RWPE2 (cell line): ENCODE data around the gene FAXDC2.
A peak's percentile ranks its signal among the peaks of the same experiment; 100 is the strongest.

Experiments
- ATAC-seq: fragments of 200-7000 bp; cut with Tn5 transposase; 3 replicates; pipeline ENCODE4 v1.9.1; 2021; ENCODE audit warnings: low read depth
- DNase-seq: peaks from one replicate; pipeline ENCODE4 v3.0.0-alpha.2; 2020; ENCODE audit warnings: low spot score
- H3K27ac ChIP-seq: fragments of 450-650 bp; 2 replicates; pipeline ENCODE4 v1.5.1; 2017; ENCODE audit warnings: mild to moderate bottlenecking; ENCODE audit not compliant: poor library complexity, severe bottlenecking
- H3K27me3 ChIP-seq: fragments of 250-450 bp; sonication (Bioruptor Pico); 2 replicates; pipeline ENCODE4 v1.5.1; 2021; ENCODE audit warnings: mild to moderate bottlenecking, moderate library complexity; ENCODE audit not compliant: insufficient read depth, poor library complexity, severe bottlenecking
- H3K36me3 ChIP-seq: fragments of 250-450 bp; sonication (Bioruptor Pico); 2 replicates; pipeline ENCODE4 v1.5.1; 2020; ENCODE audit warnings: low read depth, mild to moderate bottlenecking, moderate library complexity
- H3K4me1 ChIP-seq: fragments of 250-450 bp; sonication (Bioruptor Pico); 2 replicates; pipeline ENCODE4 v1.5.1; 2021; ENCODE audit warnings: mild to moderate bottlenecking, moderate library complexity; ENCODE audit not compliant: insufficient read depth, poor library complexity, severe bottlenecking
- H3K4me3 ChIP-seq: fragments of 250-450 bp; sonication (Bioruptor Pico); 2 replicates; pipeline ENCODE4 v1.5.1; 2021; ENCODE audit warnings: mild to moderate bottlenecking, moderate library complexity; ENCODE audit not compliant: severe bottlenecking
- H3K9me3 ChIP-seq: fragments of 250-450 bp; sonication (Bioruptor Pico); 2 replicates; pipeline ENCODE4 v1.5.1; 2021; ENCODE audit warnings: mild to moderate bottlenecking, moderate library complexity; ENCODE audit not compliant: severe bottlenecking
- TF ChIP-seq, protein P1 (sequence below): fragments of 450-650 bp; IDR thresholded peaks from one replicate; pipeline ENCODE4 v1.5.1; 2017; ENCODE audit warnings: mild to moderate bottlenecking, moderate library complexity; ENCODE audit not compliant: poor library complexity, severe bottlenecking

The FAXDC2 gene

DNA sequence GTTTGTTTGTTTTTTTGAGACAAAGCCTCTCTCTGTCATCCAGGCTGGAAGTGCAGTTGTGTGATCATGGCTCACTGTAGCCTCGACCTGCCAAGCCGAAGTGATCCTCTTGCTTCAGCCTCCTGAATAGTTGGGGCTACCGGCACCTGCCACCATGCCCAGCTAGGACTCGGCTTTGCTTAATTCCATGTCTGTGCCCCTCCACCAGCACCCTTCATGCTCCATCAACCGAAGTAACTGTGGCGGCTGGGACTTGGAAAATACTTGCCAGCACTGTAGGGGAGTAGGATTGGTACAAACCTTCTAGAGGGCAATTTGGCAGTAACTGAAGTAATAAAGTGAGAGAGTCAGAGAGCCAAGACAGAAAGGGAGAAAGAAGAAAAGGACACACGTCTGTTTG lies 19.0 kb downstream of the FAXDC2 start:
- peaks cover 54% of the 10 kb centered on the region for H3K4me1 ChIP-seq
- H3K36me3 ChIP-seq = no peaks in the 10 kb centered on the region; the same call in 1 of the 2 replicates
- ATAC-seq = no peak
- peak overlapping the region; percentile 90 for H3K27ac ChIP-seq
- no peaks in the 10 kb centered on the region for H3K27me3 ChIP-seq
- TF ChIP-seq, protein P1, sequence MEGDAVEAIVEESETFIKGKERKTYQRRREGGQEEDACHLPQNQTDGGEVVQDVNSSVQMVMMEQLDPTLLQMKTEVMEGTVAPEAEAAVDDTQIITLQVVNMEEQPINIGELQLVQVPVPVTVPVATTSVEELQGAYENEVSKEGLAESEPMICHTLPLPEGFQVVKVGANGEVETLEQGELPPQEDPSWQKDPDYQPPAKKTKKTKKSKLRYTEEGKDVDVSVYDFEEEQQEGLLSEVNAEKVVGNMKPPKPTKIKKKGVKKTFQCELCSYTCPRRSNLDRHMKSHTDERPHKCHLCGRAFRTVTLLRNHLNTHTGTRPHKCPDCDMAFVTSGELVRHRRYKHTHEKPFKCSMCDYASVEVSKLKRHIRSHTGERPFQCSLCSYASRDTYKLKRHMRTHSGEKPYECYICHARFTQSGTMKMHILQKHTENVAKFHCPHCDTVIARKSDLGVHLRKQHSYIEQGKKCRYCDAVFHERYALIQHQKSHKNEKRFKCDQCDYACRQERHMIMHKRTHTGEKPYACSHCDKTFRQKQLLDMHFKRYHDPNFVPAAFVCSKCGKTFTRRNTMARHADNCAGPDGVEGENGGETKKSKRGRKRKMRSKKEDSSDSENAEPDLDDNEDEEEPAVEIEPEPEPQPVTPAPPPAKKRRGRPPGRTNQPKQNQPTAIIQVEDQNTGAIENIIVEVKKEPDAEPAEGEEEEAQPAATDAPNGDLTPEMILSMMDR = no peak
- no peak for DNase-seq
- no peaks in the 10 kb centered on the region for H3K9me3 ChIP-seq
- H3K4me3 ChIP-seq = no peak overlapping the region

DNA sequence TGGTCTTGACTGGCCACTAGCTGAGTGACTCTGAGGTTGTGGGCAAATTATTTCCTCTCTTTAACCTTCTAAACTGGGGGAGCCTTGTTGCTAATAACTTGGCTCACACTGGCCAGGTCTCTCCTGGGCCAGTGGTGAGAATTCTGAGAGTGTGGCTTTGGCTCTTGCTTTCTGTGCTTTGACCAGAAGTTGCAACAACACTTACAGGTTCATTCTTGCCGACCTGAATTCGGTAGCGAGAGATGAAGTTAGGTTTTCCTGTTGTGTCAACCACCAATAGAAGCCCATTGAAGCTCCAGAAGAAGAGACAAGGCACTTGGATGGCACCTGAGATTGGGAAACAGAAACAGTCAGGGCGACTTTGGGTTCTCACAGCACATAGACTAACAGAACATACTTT lies 19.8 kb downstream of the FAXDC2 start:
- Histone ChIP-seq H3K27me3 (no peaks in the 10 kb centered on the region), H3K9me3 (no peaks in the 10 kb centered on the region), H3K4me3 (no peak overlapping the region), H3K36me3 (no peaks in the 10 kb centered on the region; the same call in 1 of the 2 replicates), H3K4me1 (peaks cover 49% of the 10 kb centered on the region), H3K27ac (peak overlapping the region; percentile 90)
- TF ChIP-seq, protein P1 = no peak
- ATAC-seq (no peak), DNase-seq (no peak)

DNA sequence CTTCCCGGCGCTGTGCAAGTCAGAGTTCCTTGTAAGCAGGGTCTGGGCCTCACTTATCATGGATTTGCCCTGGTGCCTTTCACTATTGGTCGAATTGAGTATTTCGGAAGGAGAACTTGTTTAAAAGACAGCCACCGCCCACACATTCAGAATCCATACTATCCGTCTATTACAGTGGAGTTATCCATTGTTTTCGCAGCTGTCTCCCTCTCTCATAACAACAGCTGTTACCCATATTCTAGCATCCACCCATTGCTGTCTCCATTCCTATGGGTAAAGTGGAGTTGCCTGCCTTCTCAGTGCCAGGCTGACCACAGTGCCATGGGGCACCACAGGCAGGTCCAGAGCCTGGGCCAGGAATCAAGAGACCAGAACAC lies 20.2 kb downstream of the FAXDC2 start:
- no peaks in the 10 kb centered on the region; the same call in 1 of the 2 replicates for H3K36me3 ChIP-seq
- no peak for DNase-seq
- peak overlapping the region; percentile 90 for H3K27ac ChIP-seq
- no peaks in the 10 kb centered on the region for H3K27me3 ChIP-seq
- H3K4me3 ChIP-seq = no peak overlapping the region
- TF ChIP-seq, protein P1 = no peak
- no peaks in the 10 kb centered on the region for H3K9me3 ChIP-seq
- ATAC-seq = peak; percentile 19
- H3K4me1 ChIP-seq = peaks cover 45% of the 10 kb centered on the region

- H3K27ac ChIP-seq = peak overlapping the region; percentile 90
- TF ChIP-seq, protein P1 = peak; percentile 1
- peak; percentile 88 for DNase-seq
- no peaks in the 10 kb centered on the region; the same call in 1 of the 2 replicates for H3K36me3 ChIP-seq
- H3K4me3 ChIP-seq = no peak overlapping the region
- peak; percentile 92 for ATAC-seq
- H3K9me3 ChIP-seq = no peaks in the 10 kb centered on the region
- H3K4me1 ChIP-seq = peaks cover 40% of the 10 kb centered on the region
- H3K27me3 ChIP-seq = no peaks in the 10 kb centered on the region
Observed at GRCh38 chr5:154829589-154830218, 20.7 kb downstream of the FAXDC2 start.

GRCh38 chr5:154829181-154829588 lies 21.2 kb downstream of the FAXDC2 start:
- TF ChIP-seq, protein P1 = no peak
- Histone ChIP-seq H3K4me3 (no peak overlapping the region), H3K4me1 (peaks cover 35% of the 10 kb centered on the region), H3K27ac (peak overlapping the region; percentile 90), H3K36me3 (no peaks in the 10 kb centered on the region; the same call in 1 of the 2 replicates), H3K27me3 (no peaks in the 10 kb centered on the region), H3K9me3 (no peaks in the 10 kb centered on the region)
- DNase-seq (no peak), ATAC-seq (peak; percentile 35)
